Measurements from ENCODE around the gene FASLG. TPM values are rescaled to one million over a fixed set of nuclear protein-coding genes. Genes with fewer than 3 reads are reported as not detected.
A peak's percentile ranks its signal among the peaks of the same experiment; 100 is the strongest.

The FASLG gene
- total RNA-seq, 6 experiments from 2014 or later, result not detected

DNA sequence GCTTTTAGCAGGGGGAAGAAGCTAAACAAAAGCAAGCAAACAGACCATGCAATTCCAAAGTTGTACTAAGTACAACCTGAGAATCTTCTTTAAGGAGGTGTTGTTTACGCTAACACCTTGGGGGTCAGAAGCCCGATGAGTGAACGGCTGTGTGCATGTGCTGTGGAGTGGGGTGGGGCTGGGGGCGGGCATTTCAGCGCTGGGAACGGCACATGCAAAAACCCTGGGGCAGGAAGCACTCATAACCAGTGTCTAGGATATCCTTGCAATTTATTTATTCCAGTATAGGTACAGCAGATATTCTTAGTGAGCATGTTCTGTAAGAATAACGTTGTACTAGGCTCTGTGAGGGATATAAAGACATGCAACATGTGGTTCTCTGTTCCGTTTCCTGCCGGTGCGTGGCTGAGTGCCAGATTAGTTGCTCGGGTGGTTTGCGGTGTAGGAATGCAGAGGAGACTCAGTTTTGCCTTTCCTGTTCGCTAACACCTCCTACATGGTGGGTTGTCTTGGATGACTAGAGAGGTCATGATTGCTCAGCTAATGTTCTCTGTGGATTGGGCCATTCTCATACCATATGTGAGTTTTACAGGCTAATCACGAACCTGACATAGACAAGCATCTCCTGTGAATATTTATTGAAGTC lies 3.7 kb downstream of the FASLG start:
- Mint-ChIP-seq H3K27ac (peak overlapping the region; percentile 66), H3K4me3 (peak overlapping the region; percentile 54), H3K27me3 (ENCODE audit: insufficient read depth) (peaks cover 4% of the 10 kb centered on the region), H3K4me1 (ENCODE audit: low read depth) (peaks cover 38% of the 10 kb centered on the region), H3K9me3 (no peaks in the 10 kb centered on the region), H3K36me3 (ENCODE audit: low read depth) (peaks cover 8% of the 10 kb centered on the region; the same call in 1 of the 2 replicates)
- peak; percentile 67 for DNase-seq
- TF ChIP-seq, protein P1, sequence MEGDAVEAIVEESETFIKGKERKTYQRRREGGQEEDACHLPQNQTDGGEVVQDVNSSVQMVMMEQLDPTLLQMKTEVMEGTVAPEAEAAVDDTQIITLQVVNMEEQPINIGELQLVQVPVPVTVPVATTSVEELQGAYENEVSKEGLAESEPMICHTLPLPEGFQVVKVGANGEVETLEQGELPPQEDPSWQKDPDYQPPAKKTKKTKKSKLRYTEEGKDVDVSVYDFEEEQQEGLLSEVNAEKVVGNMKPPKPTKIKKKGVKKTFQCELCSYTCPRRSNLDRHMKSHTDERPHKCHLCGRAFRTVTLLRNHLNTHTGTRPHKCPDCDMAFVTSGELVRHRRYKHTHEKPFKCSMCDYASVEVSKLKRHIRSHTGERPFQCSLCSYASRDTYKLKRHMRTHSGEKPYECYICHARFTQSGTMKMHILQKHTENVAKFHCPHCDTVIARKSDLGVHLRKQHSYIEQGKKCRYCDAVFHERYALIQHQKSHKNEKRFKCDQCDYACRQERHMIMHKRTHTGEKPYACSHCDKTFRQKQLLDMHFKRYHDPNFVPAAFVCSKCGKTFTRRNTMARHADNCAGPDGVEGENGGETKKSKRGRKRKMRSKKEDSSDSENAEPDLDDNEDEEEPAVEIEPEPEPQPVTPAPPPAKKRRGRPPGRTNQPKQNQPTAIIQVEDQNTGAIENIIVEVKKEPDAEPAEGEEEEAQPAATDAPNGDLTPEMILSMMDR (IDR thresholded peaks at IDR 0.05), result no peak

DNA sequence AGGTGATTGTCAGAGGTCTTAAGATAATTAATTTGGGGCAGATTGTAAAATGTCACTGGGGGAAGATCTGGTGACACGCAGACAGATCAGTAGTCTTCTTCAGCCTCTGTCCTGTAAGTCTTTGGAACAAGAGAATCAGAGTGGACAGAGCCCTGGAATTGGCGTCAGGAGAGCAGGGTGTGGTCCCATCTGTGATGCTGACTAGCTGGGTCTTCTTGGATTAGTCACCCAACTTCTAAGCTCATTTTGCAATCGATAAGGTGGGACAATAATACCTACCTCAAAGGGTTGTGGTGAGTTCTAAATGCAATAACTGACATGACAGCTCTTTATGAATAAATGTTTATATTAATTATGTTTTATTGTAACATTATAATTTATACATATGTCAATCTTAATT lies 4.8 kb downstream of the FASLG start:
- H3K9me3 Mint-ChIP-seq, result no peaks in the 10 kb centered on the region
- no peak overlapping the region for H3K4me3 Mint-ChIP-seq
- DNase-seq, result no peak
- peaks cover 4% of the 10 kb centered on the region for H3K27me3 Mint-ChIP-seq (ENCODE audit: insufficient read depth)
- peaks cover 38% of the 10 kb centered on the region for H3K4me1 Mint-ChIP-seq (ENCODE audit: low read depth)
- no peak overlapping the region for H3K27ac Mint-ChIP-seq
- TF ChIP-seq, protein P1 (IDR thresholded peaks at IDR 0.05), result no peak
- H3K36me3 Mint-ChIP-seq (ENCODE audit: low read depth), result peaks cover 8% of the 10 kb centered on the region; the same call in 1 of the 2 replicates

GRCh38 chr1:172668097-172668496 lies 9.2 kb downstream of the FASLG start:
- H3K9me3 Mint-ChIP-seq, result no peaks in the 10 kb centered on the region
- peaks cover 23% of the 10 kb centered on the region for H3K4me1 Mint-ChIP-seq (ENCODE audit: low read depth)
- TF ChIP-seq, protein P1 (IDR thresholded peaks at IDR 0.05), result no peak
- no peak overlapping the region for H3K27ac Mint-ChIP-seq
- peaks cover 3% of the 10 kb centered on the region; the same call in 1 of the 2 replicates for H3K27me3 Mint-ChIP-seq (ENCODE audit: insufficient read depth)
- H3K36me3 Mint-ChIP-seq (ENCODE audit: low read depth), result peaks cover 6% of the 10 kb centered on the region; the same call in 1 of the 2 replicates
- H3K4me3 Mint-ChIP-seq, result no peak overlapping the region
- DNase-seq, result no peak

DNA sequence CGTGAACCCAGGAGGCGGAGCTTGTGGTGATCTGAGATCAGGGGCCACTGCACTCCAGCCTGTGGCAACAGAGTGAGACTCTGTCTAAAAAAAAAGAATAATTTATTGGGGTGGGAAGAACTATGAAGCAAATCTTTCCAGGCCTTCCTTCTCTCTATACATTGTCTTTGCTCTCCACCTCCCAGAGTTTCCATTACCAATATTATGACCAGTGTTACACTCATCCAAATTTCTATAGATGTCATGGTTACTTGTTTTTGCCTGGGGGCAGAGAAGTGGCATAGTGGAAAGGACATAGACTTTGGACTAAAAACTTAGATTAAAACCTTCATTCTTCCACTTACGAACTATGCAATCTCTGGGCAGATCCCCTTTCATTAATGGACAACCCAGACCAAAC lies 10.1 kb downstream of the FASLG start:
- Mint-ChIP-seq H3K36me3 (ENCODE audit: low read depth) (no peaks in the 10 kb centered on the region), H3K4me3 (no peak overlapping the region), H3K27ac (no peak overlapping the region), H3K4me1 (ENCODE audit: low read depth) (peaks cover 24% of the 10 kb centered on the region), H3K9me3 (no peaks in the 10 kb centered on the region), H3K27me3 (ENCODE audit: insufficient read depth) (peaks cover 3% of the 10 kb centered on the region; the same call in 1 of the 2 replicates)
- no peak for DNase-seq
- TF ChIP-seq, protein P1 (IDR thresholded peaks at IDR 0.05), result no peak

- H3K27me3 Mint-ChIP-seq (ENCODE audit: insufficient read depth), result peaks cover 3% of the 10 kb centered on the region; the same call in 1 of the 2 replicates
- H3K4me3 Mint-ChIP-seq, result no peak overlapping the region
- TF ChIP-seq, protein P1 (IDR thresholded peaks at IDR 0.05), result no peak
- H3K27ac Mint-ChIP-seq, result no peak overlapping the region
- no peaks in the 10 kb centered on the region for H3K36me3 Mint-ChIP-seq (ENCODE audit: low read depth)
- peaks cover 33% of the 10 kb centered on the region for H3K4me1 Mint-ChIP-seq (ENCODE audit: low read depth)
- DNase-seq, result no peak
- no peaks in the 10 kb centered on the region for H3K9me3 Mint-ChIP-seq
These were observed 11.4 kb downstream of the FASLG start for GRCh38 chr1:172670316-172670715.
